HG03060 (cell line): ENCODE data around the gene MEGF6.
"Not testable (repeated sequence)": the region's sequence is repeated elsewhere in the genome, so short reads cannot be mapped to it uniquely, and the experiment has no call there.

ENCODE experiments used
- ATAC-seq: cut with Tn5 transposase; IDR thresholded peaks from one replicate; pipeline ENCODE4 v1.9.1; 2021; ENCODE audit warnings: low read depth, moderate number of reproducible peaks; ENCODE audit not compliant: unreplicated experiment

Gene MEGF6

GRCh38 chr1:3630914-3631313 lies 19.6 kb upstream of the MEGF6 start:
- ATAC-seq, result no peak

GRCh38 chr1:3630161-3630611 lies 18.9 kb upstream of the MEGF6 start:
- no peak for ATAC-seq

- ATAC-seq, result no peak
Observed at GRCh38 chr1:3629561-3630160, 18.4 kb upstream of the MEGF6 start.

- no peak for ATAC-seq
Observed at GRCh38 chr1:3628445-3628844, 17.1 kb upstream of the MEGF6 start.

GRCh38 chr1:3627515-3628253 lies 16.4 kb upstream of the MEGF6 start:
- no peak for ATAC-seq

GRCh38 chr1:3626025-3626424 lies 14.7 kb upstream of the MEGF6 start:
- ATAC-seq, result no peak

GRCh38 chr1:3625151-3625907 lies 14.0 kb upstream of the MEGF6 start:
- ATAC-seq, result no peak

- ATAC-seq, result peak; percentile 82
Observed at GRCh38 chr1:3624200-3625136, 13.2 kb upstream of the MEGF6 start, which contains the start of gene TPRG1L. Gene TPRG1L (plus strand): TSS chr1:3625015. CDS start chr1:3625073, 58 bp downstream.

- ATAC-seq, result no peak
Observed at GRCh38 chr1:3623441-3624199, 12.3 kb upstream of the MEGF6 start.

- not testable (repeated sequence) for ATAC-seq
Observed at GRCh38 chr1:3622102-3622501, 10.8 kb upstream of the MEGF6 start.

GRCh38 chr1:3621151-3621671 lies 9.9 kb upstream of the MEGF6 start:
- not testable (repeated sequence) for ATAC-seq

GRCh38 chr1:3620708-3621107 lies 9.4 kb upstream of the MEGF6 start:
- no peak for ATAC-seq

GRCh38 chr1:3618881-3619671 lies 7.8 kb upstream of the MEGF6 start:
- no peak for ATAC-seq

GRCh38 chr1:3618531-3618880 lies 7.2 kb upstream of the MEGF6 start:
- ATAC-seq, result no peak

- ATAC-seq, result no peak
Observed at GRCh38 chr1:3617806-3618345, 6.6 kb upstream of the MEGF6 start.

- no peak for ATAC-seq
Observed at GRCh38 chr1:3616861-3617260, 5.6 kb upstream of the MEGF6 start.

GRCh38 chr1:3614755-3615742 lies 3.7 kb upstream of the MEGF6 start:
- ATAC-seq, result no peak
